ENCODE results near the gene PALLD.

The PALLD gene

DNA sequence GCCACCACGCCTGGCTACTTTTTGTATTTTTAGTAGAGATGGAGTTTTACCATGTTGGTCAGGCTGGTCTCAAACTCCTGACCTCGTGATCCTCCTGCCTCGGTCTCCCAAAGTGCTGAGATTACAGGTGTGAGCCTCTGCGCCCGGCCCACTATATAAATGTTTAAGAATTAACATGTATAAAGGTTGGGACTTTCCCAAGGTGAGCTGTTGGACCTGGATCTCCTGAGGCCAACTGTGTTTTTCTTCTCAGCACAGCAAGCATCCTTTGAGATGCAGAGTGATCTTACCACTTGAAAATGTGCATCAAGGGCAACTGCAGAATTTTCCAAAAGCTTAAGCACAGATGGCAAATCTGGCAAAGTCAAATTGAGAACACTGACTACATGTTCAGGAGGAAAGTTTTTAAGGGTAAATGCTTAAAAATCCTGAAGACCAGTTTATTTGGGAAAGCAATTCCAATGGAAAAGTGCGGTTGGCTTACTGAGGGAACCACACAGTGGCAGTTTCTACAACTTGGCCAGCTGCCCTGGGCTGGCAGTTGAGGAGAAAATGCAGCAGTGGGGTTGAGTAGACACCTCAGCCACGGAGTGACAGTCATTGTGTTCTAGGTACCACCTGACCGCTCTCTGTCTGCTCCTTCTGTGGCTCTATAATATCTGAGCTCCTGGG, 344.3 kb downstream of the PALLD start:
- DNase-seq, result no peak

DNA sequence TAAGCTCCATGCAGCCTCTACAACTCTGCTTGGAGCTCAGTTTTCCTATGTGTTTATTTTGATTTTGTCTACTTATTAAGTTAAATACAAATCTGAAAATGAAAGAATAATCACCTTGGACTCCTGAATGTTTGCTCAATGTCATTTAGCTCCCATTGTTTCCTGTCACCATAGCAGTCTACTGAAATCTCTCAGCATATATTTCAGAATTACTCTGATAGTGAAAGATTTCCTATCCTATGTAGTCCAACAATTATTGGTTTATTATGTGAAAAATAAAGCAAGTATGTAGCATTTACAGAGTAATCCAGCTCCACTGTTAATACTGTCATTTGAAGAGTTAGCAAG, 344.8 kb downstream of the PALLD start:
- no peak for DNase-seq

DNA sequence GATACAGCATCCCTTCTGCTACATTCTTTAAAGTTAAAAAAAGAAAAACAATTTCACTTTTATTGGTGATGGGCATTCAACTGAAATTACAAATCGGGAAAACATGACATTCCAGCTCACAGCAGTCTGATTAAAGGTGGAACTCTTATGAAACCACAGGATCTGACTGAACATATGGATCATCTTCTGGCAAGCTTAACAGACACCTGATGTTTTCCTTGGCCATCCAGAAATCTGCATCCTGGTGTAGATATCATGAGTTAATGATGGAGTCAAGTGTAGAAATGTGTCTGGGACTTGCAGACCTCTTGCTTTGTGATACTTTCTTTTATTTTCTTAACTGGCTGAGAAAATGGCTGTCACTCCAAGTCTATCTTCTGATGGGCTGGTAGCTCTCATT, 345.3 kb downstream of the PALLD start:
- no peak for DNase-seq

DNA sequence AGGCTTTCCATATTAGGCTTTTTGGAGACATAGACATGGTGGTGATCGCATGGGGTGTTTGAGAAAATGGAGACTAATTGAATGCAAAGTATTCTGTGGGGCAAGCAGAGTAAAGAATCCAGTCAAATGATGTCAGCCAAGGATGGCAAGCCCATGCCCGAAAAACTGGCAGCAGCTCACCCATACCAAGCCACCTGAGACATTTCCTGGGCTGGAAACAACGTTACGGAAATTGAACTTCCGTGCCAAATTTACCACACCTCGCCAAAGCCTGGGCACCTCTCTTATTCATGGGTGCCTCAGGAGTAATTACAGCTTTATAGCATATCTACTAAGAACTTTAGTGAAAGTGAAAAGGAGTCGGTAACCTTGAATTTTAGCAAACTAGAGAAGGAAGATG, 346.8 kb downstream of the PALLD start:
- no peak for DNase-seq

DNA sequence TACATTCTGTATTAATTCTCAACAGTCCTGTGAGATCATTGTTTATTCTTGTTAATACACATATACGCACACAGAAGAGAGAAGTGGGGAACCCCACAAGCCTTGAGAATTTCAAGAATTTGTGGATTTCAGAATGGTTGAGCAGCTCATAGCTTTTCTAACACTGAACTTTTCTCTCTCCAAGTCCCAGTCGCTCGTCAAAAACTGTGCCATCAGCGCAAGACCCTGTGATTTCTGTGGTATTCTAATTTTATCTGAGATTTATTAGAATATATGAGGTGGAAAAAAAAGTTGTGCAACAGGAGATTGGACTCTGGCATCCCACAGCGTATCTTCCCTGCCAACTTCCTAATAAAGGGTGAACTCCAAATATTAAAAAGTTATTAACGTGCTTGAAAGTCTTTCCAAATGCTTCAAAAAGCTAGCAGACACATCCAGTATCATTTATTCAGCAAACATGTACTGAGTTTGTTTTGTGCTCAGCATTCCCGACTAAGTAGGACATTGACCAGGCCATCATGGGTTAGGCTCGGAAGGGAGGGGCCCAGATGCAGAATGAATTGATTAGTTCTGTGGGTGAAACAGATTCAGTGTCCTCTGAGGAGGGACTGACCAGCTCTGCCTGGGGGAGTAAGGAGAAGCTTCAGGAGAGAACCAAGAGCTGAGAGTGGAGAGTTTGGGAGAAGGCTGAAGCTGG, 347.6 kb downstream of the PALLD start:
- peak; percentile 67 for DNase-seq

DNA sequence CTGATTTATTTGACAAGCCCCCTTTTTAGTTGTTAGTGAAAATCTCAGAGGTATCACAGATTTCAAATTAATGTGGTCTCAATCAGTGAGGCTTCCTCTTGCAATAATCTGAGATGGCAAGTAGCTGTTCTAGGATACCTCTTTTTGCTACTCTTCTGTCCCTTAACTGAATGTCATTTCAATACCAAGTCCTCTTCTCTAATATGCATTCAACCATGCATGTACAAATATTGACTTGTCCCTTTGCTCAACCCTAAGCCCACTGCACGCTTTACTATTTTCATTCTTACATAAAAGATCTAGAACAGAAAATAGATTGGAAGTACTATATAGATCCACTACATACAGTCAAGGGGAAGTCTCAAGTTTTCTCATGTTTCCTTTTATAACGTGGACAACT, 349.0 kb downstream of the PALLD start:
- no peak for DNase-seq

DNA sequence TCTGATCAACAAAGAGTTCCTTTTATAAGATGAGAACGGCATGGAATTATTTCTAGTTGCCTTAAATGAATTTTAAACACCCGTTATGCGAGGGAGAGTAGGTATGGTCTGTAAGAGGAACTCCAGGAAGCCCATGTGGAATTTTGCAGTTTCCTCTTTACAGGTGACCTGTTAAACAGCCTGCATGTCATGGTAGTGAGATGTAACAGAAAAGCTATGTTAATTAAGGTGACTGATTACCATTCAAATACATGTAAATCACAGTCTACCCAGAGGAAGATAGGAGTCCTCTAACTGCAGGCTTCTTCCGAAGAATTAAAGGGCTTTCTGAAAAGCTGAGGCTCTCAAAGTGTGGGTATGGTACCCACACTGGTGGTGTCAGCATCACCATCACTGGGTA, 349.6 kb downstream of the PALLD start:
- no peak for DNase-seq

DNA sequence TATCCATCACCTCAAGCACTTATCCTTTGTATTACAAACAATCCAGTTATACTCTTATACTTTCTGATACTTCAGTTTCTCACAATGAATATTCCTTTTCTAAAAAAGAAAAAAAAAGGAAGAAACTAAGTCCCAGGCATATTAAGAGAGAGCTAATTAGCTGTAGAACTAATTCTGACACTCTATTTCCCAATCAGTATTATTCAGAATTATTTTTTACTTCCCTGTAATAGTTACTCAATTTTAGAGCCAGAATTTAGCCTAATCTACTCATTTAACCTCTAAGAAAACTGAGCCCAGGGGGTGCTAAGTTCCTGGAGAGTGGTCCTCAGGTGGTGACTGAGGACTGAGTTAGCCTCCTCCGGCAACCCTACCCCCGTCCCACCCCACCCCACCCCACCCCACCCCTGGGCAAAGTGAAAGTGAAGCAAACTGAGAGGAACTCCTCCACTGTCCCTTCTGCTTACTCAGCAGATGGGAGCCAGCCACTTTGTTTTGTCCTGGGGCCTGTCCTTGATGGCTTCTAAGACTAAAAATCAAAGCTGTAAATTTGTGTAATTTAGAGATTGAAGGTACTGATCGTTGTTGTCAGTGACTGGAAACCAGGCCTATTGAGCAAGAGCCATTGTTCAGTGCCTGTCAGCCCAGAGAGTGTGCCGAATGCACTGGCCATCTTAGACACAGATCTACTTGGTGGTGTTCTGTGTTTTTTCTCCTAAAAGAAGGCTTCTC, 351.1 kb downstream of the PALLD start:
- DNase-seq, result no peak

DNA sequence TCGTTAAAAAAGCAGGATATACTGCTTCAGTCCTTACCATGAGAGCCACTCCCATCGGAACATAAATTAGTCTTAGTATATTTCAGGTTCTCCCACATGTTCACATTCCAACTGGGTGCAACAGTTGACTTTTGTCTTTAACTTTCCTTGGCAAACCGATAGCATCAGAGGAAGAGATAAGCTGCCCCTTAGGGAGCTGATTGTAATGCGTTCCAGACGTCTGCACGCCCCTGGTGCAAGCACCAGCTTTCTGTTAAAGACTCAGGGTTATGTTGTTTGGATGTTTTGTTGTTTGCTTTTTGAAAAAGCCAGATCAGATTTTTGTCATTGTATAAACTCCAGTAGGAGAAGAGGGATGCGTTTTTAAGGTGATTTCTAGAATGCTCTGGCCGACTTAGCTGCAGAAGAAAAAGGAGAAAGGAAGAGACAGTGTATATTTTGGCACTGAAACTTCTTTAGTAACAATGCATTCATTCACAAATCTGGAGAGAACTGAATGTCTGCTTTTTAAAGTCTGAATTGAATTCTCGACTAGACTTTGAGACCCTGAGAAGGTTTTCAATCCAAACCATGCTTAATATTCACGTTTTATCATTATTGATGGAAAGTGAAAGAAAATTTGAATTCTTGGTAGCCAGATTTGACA, 352.3 kb downstream of the PALLD start:
- DNase-seq, result peak; percentile 44

DNA sequence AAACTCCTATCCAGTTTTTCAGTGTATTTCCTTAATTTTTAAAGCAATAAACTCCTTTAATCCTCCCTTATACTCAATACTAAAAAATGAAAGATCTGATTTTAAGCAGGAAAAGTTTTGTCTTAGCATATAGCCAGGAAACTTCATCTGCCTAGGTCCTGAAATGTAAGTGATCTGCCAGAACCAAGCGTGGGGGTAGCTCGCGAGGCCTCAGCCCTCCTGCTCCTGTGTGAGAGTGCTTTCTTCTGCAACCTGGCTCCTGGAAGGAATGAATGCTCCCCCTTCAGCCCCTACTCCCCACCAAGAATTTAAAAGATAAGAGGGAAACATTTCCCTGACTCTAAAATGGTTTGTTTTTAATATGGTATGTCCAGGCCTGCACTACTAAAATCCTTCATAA, 353.1 kb downstream of the PALLD start:
- DNase-seq, result no peak

DNA sequence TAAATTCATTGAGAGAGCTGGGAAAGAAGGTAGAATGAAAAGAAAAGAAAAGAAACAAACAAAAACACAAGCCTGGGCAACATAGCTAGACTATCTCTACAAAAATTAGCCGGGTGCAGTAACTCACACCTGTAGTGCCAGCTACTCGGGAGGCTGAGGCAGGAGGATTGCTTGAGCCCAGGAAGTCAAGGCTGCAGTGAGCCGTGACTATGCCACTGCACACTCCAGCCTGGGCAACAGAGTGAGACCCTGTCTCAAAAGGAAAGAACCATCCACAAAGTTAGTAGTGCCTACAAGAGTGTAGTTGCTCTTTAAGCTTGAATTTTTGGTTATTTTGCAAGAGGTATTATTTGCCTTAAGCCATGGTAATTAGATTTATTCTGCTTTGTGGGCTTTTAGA, 355.5 kb downstream of the PALLD start:
- DNase-seq, result no peak

DNA sequence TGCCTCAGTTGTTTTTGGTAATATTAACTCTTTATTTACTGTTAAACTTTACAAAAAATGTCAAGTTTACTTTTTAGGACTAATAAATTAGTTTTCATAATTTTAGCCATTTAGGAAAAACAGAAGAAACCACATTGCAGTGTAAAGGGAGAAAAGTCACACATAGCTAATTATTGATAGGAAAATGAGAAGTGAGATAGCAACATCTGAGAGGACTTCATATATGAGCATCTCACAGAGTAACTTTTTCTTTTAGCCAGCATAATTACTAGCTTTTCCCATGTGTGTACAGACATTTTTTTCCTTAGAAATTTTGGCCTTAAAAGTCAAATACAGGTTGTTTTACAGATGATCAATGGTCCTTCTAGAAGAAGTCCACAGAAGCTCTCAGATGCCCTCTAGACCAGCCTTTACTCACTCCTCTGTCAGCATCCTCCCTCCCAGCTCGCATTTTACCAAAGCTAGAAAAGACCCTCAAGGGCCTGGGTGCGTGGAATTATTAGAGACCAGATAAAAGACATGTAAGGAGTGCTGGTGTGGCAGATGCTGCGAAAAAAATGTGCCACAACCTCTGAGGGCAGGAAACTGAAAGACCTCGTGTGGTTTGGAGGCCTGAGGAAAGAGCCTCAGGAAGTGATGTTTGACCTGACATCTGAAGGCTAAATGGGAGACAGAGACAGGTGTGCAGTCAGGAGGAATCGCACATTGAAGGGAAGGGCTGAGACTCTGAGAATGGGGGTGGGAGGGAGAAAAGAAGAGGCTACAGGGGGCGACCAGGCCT, 356.3 kb downstream of the PALLD start:
- DNase-seq, result no peak

DNA sequence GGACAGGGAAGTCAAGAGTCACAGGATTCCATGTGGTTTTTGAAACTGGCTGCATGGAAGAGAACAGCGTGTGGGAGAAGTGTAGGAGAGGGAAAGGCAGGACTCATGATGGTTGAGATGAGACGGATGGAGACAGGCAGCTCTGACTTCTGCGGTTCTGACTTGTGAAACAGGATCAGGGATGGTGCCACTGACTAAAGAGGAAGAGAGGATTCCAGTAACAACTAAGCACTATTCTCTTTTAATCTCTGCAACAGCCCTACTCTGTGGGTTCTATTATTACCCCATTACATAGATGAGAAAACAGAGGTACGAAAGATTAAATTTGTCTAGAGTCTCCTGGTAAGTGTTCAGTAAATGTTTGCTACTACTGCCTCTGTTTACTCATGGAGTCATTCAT, 356.9 kb downstream of the PALLD start:
- no peak for DNase-seq

DNA sequence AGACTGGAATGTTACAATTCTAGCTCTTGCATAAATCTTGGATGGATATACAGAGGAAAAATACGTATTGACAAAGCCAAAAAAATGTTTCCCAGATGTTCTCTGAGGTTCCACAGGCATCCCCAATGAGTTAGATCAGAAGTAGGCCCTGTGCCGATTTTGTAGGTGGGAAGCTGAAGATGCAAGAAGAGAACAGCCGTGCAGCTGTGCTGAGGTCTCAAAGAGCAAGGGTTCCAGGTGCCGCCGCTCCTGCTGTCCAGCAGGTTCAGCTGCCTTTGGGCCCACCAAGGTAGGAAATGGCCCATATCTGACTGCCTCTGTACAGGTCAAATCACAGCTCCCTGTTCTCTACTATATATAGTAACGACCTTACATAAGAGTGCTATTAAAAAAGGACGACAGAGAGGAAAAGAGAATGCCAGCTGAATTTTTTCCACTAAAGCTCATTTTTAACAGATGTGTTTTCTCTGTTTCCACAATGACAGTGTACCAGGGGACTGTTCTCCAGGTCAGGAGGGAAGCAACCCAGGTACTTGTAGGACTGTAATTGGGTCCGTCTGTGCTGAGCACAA, 357.6 kb downstream of the PALLD start:
- DNase-seq, result no peak

DNA sequence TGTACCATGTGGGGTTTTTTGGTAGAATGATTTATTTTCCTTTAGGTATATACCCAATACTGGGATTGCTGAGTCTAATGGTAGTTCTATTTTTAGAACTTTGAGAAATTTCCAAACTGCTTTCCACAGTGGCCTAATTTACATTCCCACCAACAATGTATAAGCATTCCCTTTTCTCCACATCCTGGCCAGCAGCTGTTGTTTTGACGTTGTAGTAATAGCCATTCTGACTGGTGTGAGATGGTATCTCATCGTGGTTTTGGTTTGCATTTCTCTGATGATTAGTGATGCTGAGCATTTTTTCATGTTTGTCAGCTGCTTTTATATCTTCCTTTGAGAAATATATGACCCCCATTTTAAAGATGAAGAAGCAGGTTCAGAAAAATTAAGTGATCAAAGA, 359.5 kb downstream of the PALLD start:
- DNase-seq, result peak; percentile 84

DNA sequence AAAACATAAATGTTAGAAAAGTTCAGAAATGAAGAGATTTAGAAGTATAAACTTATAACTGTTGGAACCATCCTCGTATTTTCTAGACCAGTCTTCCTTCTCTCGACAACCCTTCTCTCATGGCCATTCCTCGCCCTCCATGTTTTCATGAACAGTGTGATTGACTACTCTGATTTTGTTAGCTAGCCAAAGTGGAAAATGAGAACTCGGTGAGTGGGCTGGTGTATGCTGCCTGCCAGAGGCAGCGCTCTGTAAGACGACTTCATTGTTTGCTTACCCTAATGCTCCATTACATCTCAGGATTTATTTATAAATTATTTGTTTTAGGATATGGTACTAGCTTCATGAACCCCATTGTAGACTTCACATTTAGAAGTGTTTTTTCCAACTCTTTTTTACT, 360.2 kb downstream of the PALLD start:
- DNase-seq, result no peak

DNA sequence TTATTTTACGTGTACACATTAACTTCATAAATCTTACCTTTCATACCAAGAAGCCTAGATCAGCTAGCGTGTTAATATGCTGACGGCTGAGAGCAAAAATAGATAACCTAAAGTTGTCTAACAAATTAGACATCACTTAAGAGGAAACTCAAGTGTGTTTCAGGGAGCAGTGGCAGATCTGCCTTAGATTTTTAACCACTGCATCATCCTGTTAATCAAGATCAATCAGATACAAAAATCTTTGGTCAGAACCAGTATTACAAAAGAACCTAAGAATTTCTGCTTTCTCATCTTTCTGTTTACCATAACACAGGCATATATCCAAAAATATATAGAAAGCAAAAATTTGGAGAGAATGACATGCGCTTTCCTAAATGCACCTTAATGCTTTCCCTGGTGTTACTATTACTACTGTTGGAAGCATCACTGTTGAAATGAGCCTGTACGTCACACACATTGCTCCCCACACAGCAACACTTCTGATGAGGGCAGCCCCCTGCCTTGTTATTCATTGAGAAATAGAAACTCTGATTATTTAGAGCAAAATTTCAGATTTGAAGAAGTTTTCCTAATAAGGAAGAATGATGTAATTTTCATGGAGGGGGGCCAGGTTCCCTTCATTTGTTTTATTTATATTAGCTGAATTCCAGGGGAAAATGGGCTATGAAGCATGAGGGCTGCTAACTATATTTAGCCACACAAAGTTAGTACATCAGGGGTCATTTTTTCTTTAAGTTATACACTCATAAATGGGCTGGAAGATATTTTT, 360.9 kb downstream of the PALLD start:
- peak; percentile 76 for DNase-seq

DNA sequence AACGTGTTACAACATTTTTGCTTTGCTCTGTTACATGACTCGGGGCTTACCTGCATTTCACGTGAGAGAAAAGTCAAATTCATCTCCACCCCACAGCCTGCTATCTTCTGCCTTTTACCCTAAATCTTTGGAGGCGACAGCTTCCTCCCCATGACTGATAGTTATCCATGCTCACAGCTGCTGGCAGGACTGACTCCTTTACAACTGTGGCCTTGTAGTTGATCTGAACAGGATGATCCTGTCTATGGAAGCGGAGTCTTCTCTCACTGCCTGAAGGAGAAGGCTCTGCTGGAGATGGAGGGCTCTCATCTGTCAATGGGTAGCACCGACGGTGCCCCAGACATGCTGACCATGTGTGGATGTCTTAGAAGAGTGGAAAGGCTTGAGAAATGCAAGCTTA, 362.2 kb downstream of the PALLD start:
- DNase-seq, result no peak

DNA sequence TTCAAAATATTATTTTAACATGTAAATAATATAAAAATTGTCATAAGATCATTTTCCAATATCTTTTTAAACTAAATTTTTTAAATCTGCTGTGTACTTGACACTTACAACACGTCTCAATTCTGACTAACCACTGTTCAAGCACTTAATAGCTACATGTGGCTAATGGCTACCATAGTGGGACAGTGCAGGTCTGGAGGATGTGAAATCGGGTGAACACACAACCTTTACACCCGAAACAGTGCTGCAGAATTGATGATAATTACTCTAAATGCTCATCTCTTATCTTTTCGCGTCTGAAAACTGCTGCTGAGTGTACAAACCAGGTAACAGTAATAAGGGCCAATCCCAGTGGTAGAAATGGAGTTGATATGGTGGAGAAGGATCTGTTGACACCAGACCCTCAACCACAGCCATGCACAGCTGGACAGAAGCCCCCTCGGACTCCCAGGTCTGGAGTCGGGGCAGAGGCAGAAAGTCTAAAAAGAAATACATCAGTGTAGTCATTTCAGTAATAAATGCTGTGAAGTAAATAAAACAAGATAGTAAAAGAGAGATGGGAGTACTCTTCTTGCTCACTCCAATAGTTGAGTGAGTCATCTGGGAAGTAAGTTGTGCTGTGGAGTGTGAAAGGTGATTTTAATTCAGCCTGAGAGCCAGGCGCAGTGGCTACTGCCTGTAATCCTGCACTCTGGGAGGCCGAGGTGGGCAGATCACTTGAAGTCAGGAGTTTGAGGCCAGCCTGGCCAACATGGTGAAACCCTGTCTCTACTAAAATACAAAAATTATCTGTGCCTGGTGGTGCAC, 363.2 kb downstream of the PALLD start:
- peak; percentile 37 for DNase-seq

DNA sequence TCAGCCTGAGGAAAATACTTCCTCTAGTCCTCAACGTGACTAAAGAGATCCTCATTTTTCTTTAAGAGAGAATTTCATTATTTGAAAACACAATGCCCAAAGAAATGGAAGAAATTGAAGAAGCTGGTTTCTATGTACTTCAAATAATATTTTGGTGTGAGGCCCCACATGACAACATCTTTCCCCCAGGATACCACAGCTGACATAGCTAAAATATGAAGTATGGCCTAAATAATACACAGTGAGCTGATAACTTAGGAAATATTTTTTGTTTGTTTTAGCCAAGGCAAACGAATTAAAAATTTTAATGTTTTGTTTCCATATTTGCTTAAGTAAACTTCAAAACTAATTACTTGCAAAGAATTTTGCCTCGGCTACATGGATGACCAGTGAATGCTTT, 364.0 kb downstream of the PALLD start:
- no peak for DNase-seq

Measured in EL (cell line).